ENCODE data around the gene OR4P4.

The OR4P4 gene

DNA sequence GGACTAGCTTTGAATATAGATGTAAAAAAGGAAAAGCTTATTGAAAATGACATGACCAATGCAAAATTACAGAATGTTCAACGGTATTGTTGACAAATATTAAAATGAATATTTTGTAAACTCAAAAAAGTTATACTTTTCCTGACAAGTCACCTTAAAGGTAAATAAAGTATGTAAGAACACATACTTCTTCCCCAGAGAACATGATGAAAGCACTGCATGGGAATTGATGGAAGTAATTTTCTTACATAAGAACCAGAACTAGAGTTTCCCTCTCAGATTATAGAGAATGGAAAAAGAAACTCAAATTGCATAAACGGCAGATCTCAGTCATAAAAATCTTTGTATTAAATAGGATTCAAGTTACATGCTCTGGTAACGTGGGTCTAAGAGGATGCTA lies at the start of gene OR4P4:
Gene OR4P4 (plus strand): TSS at position 301 of the 400 bp plus-strand sequence.
- no peak for DNase-seq (ENCODE audit: low spot score)

- no peak for DNase-seq (ENCODE audit: low spot score)
Measured at GRCh38 chr11:55607545-55607944, 27.4 kb upstream of the OR4P4 start, which contains the start of gene OR4C11. TSS of gene OR4C11 (minus strand) at chr11:55607645. CDS start at chr11:55604373, 3,272 bp downstream.

DNA sequence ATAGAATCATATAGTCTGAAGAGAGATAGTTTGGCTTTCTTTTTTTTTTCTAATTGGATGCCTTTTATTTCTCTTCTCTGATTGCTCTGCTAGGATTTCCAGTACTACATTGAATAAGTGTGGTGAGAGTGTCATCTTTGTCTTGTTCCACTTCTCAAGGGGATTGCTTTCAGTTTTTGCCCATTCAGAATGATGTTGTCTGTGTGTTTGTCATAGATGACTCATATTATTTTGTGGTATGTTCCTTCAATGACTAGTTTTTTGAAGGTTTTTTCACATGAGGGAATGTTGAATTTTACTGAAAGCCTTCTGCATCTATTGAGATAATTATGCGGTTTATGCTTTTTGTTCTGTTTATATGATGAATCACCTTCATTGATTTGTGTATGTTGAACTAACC lies 10.4 kb upstream of the OR4P4 start:
- DNase-seq (ENCODE audit: low spot score) = no peak

GRCh38 chr11:55648027-55648426 lies 13.1 kb downstream of the OR4P4 start, which contains the start of gene OR4S2:
TSS of gene OR4S2 (plus strand) at chr11:55648327. CDS start at chr11:55650904, 2,577 bp downstream.
- DNase-seq (ENCODE audit: low spot score) = no peak

- DNase-seq (ENCODE audit: low spot score) = no peak
Measured at GRCh38 chr11:55652560-55652959, 17.6 kb downstream of the OR4P4 start.

GRCh38 chr11:55655096-55655495 lies 20.2 kb downstream of the OR4P4 start:
- no peak for DNase-seq (ENCODE audit: low spot score)

DNA sequence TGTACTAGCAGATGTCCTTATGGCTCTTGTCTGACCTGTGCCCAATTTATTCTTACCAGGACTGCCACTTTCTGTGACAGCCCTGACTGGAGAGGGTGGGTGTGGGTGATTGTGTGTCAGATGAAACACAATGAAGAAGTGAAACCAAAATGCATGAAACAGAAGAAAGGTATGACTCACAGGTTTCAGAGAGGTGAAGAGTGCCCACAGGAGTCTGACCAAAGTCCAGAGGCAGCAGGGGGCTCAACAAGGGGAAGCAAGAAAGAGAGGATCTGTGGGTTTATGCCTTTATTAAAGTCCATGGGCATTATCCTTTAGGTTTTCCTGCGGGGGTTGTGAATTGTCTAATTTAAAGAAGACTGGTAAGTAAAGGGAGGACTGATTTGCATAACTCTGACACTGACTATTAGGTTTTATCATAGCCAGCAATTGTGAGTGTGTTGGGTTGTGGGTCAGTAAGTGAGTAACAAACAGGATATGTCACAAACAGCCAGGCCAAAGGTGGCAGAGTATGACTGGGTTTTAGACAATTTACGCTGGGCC lies 23.2 kb downstream of the OR4P4 start:
- no peak for DNase-seq (ENCODE audit: low spot score)

- DNase-seq (ENCODE audit: low spot score) = no peak
Measured at GRCh38 chr11:55658608-55659007, 23.7 kb downstream of the OR4P4 start.

DNA sequence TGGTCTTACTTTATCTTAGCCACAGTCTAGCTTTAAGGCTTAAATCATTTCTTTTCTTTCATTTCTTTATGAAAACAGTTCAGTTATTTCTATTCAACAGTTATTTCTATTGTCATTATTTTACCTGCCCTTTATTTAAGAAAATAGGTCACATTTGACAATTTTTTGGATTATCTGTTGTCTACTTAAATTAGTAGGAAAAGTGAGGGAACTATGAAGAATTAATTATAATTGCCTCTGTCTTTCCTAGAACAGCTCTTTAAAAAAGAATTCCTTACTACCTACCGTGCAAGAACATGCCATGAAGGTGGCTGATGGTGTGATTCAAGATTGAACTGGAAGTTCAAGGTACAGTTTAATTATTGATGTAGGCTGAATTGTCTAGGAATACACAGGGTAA lies 27.0 kb downstream of the OR4P4 start, which contains the start of gene OR4C6:
Gene OR4C6 (plus strand): TSS at position 301 of the 400 bp plus-strand sequence. CDS start 2,966 bp downstream, outside the sequence.
- DNase-seq (ENCODE audit: low spot score) = no peak

- no peak for DNase-seq (ENCODE audit: low spot score)
Measured at GRCh38 chr11:55669376-55669775, 34.5 kb downstream of the OR4P4 start.

GRCh38 chr11:55673860-55674259 lies 38.9 kb downstream of the OR4P4 start:
- no peak for DNase-seq (ENCODE audit: low spot score)
